Chondrocyte (in vitro differentiated cells): ENCODE measurements around the gene DHRS12. TPM values are rescaled to one million over a fixed set of nuclear protein-coding genes. Genes with fewer than 3 reads are reported as not detected.

Source experiments
- DNase-seq: peaks from one replicate; pipeline ENCODE4 v3.0.0; 2021; ENCODE audit warnings: mixed read lengths, low spot score
- H3K27ac Mint-ChIP-seq: one replicate; pipeline ENCODE4 v1.8.0; 2021; ENCODE audit warnings: mild to moderate bottlenecking, moderate library complexity, mixed read lengths; ENCODE audit not compliant: unreplicated experiment
- H3K27me3 Mint-ChIP-seq: 2 replicates; pipeline ENCODE4 v1.8.0; 2021; ENCODE audit warnings: low read depth, mixed read lengths
- H3K36me3 Mint-ChIP-seq: 2 replicates; pipeline ENCODE4 v1.8.0; 2021; ENCODE audit warnings: low read depth, mixed read lengths
- H3K4me1 Mint-ChIP-seq: 2 replicates; pipeline ENCODE4 v1.8.0; 2021; ENCODE audit warnings: low read depth, mild to moderate bottlenecking, mixed read lengths
- H3K4me3 Mint-ChIP-seq: one replicate; pipeline ENCODE4 v1.8.0; 2021; ENCODE audit warnings: mild to moderate bottlenecking, moderate library complexity, mixed read lengths; ENCODE audit not compliant: unreplicated experiment
- H3K9me3 Mint-ChIP-seq: 2 replicates; pipeline ENCODE4 v1.8.0; 2021; ENCODE audit warnings: low read depth, mixed read lengths
- total RNA-seq: library from RNA; stranded (reverse); gene quantifications from 3 replicates; pipeline ENCODE4 v1.2.1, GENCODE V29; 2021
- TF ChIP-seq, protein P1 (sequence below): fragments of 200-600 bp; sonication (generic); IDR thresholded peaks from 2 replicates; pipeline ENCODE4 v1.5.0; 2021; ENCODE audit warnings: antibody characterized with exemption, mild to moderate bottlenecking, moderate library complexity

The DHRS12 gene
- total RNA-seq, 1 donor from 2014 or later: 7.6 TPM

DNA sequence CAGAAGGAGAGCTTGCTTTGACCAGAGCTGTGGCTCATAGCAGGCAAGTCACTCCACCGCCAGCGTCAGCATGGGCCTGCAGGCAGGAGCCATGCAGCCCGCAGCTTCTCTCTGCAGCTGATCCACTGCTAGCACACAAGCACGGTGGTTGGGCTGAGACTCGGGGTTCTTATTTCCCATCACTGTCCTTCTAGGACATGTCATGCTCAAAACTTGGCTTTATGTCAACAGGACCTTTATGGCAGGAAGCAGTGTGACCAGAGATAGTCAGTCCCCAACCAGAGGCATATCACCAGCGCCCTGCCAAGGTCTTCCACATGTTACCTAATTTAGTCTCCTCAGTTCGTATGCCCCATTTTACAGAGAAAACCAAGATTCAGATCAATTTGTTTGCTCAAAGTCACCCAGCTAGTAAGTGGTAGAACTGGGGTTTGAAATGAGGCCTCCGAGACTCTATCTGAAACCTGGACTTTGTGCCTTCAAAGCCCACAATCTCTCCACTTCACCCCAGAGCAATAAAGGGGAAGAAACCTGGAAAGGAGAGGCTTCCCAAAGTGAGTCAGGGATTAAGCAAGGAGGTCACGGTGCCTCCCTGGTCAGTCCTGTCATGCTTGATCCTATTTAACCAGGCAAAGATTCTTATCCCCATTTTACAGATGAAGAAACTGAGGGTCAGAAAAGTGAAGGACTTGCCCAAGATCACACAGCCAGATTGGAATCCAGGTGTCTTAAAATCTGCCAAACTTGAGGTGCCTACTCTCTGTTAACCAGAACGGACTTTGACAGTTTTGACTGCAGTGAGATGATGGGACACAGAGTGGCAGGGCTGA is 36.0 kb upstream of the DHRS12 start:
- H3K9me3 Mint-ChIP-seq: no peaks in the 10 kb centered on the region
- no peaks in the 10 kb centered on the region for H3K27me3 Mint-ChIP-seq
- no peak overlapping the region for H3K27ac Mint-ChIP-seq
- no peaks in the 10 kb centered on the region for H3K36me3 Mint-ChIP-seq
- TF ChIP-seq, protein P1, sequence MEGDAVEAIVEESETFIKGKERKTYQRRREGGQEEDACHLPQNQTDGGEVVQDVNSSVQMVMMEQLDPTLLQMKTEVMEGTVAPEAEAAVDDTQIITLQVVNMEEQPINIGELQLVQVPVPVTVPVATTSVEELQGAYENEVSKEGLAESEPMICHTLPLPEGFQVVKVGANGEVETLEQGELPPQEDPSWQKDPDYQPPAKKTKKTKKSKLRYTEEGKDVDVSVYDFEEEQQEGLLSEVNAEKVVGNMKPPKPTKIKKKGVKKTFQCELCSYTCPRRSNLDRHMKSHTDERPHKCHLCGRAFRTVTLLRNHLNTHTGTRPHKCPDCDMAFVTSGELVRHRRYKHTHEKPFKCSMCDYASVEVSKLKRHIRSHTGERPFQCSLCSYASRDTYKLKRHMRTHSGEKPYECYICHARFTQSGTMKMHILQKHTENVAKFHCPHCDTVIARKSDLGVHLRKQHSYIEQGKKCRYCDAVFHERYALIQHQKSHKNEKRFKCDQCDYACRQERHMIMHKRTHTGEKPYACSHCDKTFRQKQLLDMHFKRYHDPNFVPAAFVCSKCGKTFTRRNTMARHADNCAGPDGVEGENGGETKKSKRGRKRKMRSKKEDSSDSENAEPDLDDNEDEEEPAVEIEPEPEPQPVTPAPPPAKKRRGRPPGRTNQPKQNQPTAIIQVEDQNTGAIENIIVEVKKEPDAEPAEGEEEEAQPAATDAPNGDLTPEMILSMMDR: no peak
- H3K4me3 Mint-ChIP-seq: no peak overlapping the region
- H3K4me1 Mint-ChIP-seq: peaks cover 12% of the 10 kb centered on the region
- no peak for DNase-seq

DNA sequence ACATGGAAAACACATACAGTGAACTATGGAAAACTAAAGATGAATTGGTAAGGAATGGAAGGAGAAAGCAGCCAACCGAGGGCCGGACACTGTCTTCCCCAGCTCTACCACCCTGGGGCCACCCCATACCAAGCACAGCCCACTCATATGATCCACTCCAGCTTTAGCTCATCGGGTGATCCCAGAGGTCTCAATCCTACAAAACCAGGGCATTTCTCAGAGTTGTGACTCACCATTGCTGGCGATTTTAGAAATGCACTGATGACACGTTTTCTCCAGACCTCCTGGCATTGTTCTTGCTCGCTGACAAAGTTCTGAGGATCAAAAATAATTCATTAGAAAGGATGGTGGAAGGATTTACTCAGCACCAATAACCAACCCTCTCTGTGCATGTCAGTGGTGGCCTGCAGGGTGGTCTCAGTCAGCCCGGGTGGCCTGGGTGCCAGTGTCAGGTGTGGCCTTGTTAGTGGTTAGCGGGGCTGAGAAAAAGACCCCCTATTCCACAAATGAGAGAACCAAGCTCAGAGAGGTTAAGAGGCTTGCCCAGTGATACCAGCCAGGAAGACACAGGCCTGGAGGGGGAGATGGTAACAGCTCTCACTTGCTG is 34.4 kb upstream of the DHRS12 start:
- DNase-seq: no peak
- peaks cover 3% of the 10 kb centered on the region for H3K27me3 Mint-ChIP-seq
- no peaks in the 10 kb centered on the region for H3K36me3 Mint-ChIP-seq
- H3K9me3 Mint-ChIP-seq: no peaks in the 10 kb centered on the region
- H3K27ac Mint-ChIP-seq: no peak overlapping the region
- H3K4me3 Mint-ChIP-seq: no peak overlapping the region
- TF ChIP-seq, protein P1: no peak
- H3K4me1 Mint-ChIP-seq: peaks cover 8% of the 10 kb centered on the region

GRCh38 chr13:51837016-51837415 is 33.1 kb upstream of the DHRS12 start:
- no peaks in the 10 kb centered on the region for H3K36me3 Mint-ChIP-seq
- H3K9me3 Mint-ChIP-seq: no peaks in the 10 kb centered on the region
- H3K27me3 Mint-ChIP-seq: peaks cover 14% of the 10 kb centered on the region
- TF ChIP-seq, protein P1: no peak
- DNase-seq: no peak
- H3K27ac Mint-ChIP-seq: no peak overlapping the region
- H3K4me1 Mint-ChIP-seq: peaks cover 8% of the 10 kb centered on the region
- H3K4me3 Mint-ChIP-seq: no peak overlapping the region

GRCh38 chr13:51834581-51835171 is 30.7 kb upstream of the DHRS12 start:
- H3K4me3 Mint-ChIP-seq: no peak overlapping the region
- no peaks in the 10 kb centered on the region for H3K9me3 Mint-ChIP-seq
- H3K4me1 Mint-ChIP-seq: peaks cover 8% of the 10 kb centered on the region
- no peaks in the 10 kb centered on the region for H3K36me3 Mint-ChIP-seq
- no peak for DNase-seq
- TF ChIP-seq, protein P1: no peak
- H3K27me3 Mint-ChIP-seq: peaks cover 14% of the 10 kb centered on the region
- H3K27ac Mint-ChIP-seq: no peak overlapping the region

DNA sequence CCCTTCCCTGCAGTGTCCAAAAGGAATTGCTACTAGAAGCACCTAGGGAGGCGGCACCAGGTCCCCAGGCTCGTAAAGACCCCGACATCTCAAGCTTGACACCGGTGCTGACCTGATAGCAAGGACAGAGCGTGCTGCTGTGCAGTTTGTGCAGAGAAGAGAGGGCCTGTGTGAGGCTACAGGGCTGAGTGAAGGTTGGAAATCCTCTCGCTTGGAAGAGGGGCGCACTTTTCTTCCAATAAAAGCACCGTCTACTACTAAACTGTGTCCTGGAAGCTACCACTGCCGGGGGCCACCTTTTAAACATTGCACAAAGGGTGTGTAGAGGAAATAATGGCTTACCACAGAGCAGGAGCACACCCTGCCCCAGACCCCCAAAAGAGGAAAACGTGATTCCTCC is 30.0 kb upstream of the DHRS12 start:
- Mint-ChIP-seq H3K27me3 (peaks cover 14% of the 10 kb centered on the region), H3K4me3 (no peak overlapping the region), H3K4me1 (peaks cover 8% of the 10 kb centered on the region), H3K36me3 (no peaks in the 10 kb centered on the region), H3K9me3 (no peaks in the 10 kb centered on the region), H3K27ac (no peak overlapping the region)
- TF ChIP-seq, protein P1: no peak
- DNase-seq: no peak
